Nephron (organoid): ENCODE results near the gene PRDX3.
A peak's percentile ranks its signal among the peaks of the same experiment; 100 is the strongest.

ENCODE experiments used
- H3K27ac Mint-ChIP-seq, 3 experiments: 2 replicates each; pipeline ENCODE4 v1.8.0; 2020; ENCODE audit warnings: mixed read lengths in 3 of 3, mild to moderate bottlenecking in 2 of 3, moderate library complexity in 1 of 3
- H3K27me3 Mint-ChIP-seq: 2 replicates; pipeline ENCODE4 v1.8.0; 2021; ENCODE audit warnings: low read depth, mild to moderate bottlenecking, moderate library complexity, mixed read lengths
- H3K36me3 Mint-ChIP-seq: 2 replicates; pipeline ENCODE4 v1.8.0; 2020; ENCODE audit warnings: low read depth, mixed read lengths
- H3K4me1 Mint-ChIP-seq: 2 replicates; pipeline ENCODE4 v1.8.0; 2020; ENCODE audit warnings: mixed read lengths
- H3K4me3 Mint-ChIP-seq, 3 experiments: 2 replicates each; pipeline ENCODE4 v1.8.0; 2020; ENCODE audit warnings: mild to moderate bottlenecking in 3 of 3, mixed read lengths in 3 of 3, moderate library complexity in 2 of 3
- H3K9me3 Mint-ChIP-seq: 2 replicates; pipeline ENCODE4 v1.8.0; 2020; ENCODE audit warnings: mixed read lengths
- CTCF ChIP-seq, 3 experiments: fragments of 200-600 bp; sonication (generic); IDR thresholded peaks; one replicate each; pipeline ENCODE4 v1.5.0; 2021; ENCODE audit warnings: antibody characterized with exemption in 3 of 3; ENCODE audit not compliant: unreplicated experiment in 3 of 3

The PRDX3 gene

GRCh38 chr10:119221666-119222065 lies 43.1 kb upstream of the PRDX3 start:
- no peak for TF ChIP-seq CTCF (IDR thresholded peaks at IDR 0.05; ENCODE audit: unreplicated experiment in 3 of 3)
- Mint-ChIP-seq H3K27me3 (peaks cover 7% of the 10 kb centered on the region), H3K4me3 (no peak overlapping the region), H3K36me3 (no peaks in the 10 kb centered on the region), H3K27ac (peak overlapping the region; percentile 17 to 71 (median 22)), H3K4me1 (peaks cover 41% of the 10 kb centered on the region), H3K9me3 (no peaks in the 10 kb centered on the region)

GRCh38 chr10:119221201-119221600 lies 42.6 kb upstream of the PRDX3 start:
- H3K4me3 Mint-ChIP-seq, result no peak overlapping the region
- H3K27ac Mint-ChIP-seq, result peak overlapping the region; percentile 8 to 61 (median 17)
- H3K4me1 Mint-ChIP-seq, result peaks cover 41% of the 10 kb centered on the region
- TF ChIP-seq CTCF (IDR thresholded peaks at IDR 0.05; ENCODE audit: unreplicated experiment in 3 of 3), result no peak
- H3K36me3 Mint-ChIP-seq, result no peaks in the 10 kb centered on the region
- peaks cover 7% of the 10 kb centered on the region for H3K27me3 Mint-ChIP-seq
- no peaks in the 10 kb centered on the region for H3K9me3 Mint-ChIP-seq

GRCh38 chr10:119219871-119220270 lies 41.3 kb upstream of the PRDX3 start:
- no peak overlapping the region for H3K27ac Mint-ChIP-seq
- no peaks in the 10 kb centered on the region for H3K36me3 Mint-ChIP-seq
- no peak overlapping the region for H3K4me3 Mint-ChIP-seq
- no peak for TF ChIP-seq CTCF (IDR thresholded peaks at IDR 0.05; ENCODE audit: unreplicated experiment in 3 of 3)
- peaks cover 7% of the 10 kb centered on the region for H3K27me3 Mint-ChIP-seq
- peaks cover 42% of the 10 kb centered on the region for H3K4me1 Mint-ChIP-seq
- H3K9me3 Mint-ChIP-seq, result no peaks in the 10 kb centered on the region

- peaks cover 7% of the 10 kb centered on the region for H3K27me3 Mint-ChIP-seq
- no peak for TF ChIP-seq CTCF (IDR thresholded peaks at IDR 0.05; ENCODE audit: unreplicated experiment in 3 of 3)
- no peaks in the 10 kb centered on the region for H3K9me3 Mint-ChIP-seq
- no peaks in the 10 kb centered on the region for H3K36me3 Mint-ChIP-seq
- H3K4me3 Mint-ChIP-seq, result no peak overlapping the region
- H3K4me1 Mint-ChIP-seq, result peaks cover 35% of the 10 kb centered on the region
- peak overlapping the region in 2 of 3 experiments; percentile 18 to 49 for H3K27ac Mint-ChIP-seq
Observed at GRCh38 chr10:119217991-119218490, 39.4 kb upstream of the PRDX3 start.

GRCh38 chr10:119217401-119217800 lies 38.8 kb upstream of the PRDX3 start:
- Mint-ChIP-seq H3K27me3 (peaks cover 7% of the 10 kb centered on the region), H3K9me3 (no peaks in the 10 kb centered on the region), H3K4me3 (no peak overlapping the region), H3K27ac (no peak overlapping the region), H3K36me3 (no peaks in the 10 kb centered on the region), H3K4me1 (peaks cover 30% of the 10 kb centered on the region)
- TF ChIP-seq CTCF (IDR thresholded peaks at IDR 0.05; ENCODE audit: unreplicated experiment in 3 of 3), result no peak

- H3K36me3 Mint-ChIP-seq, result no peaks in the 10 kb centered on the region
Observed at GRCh38 chr10:119216127-119216526, 37.5 kb upstream of the PRDX3 start.

More at GRCh38 chr10:119216127-119216526, 37.5 kb upstream of the PRDX3 start:
- no peak for TF ChIP-seq CTCF (IDR thresholded peaks at IDR 0.05; ENCODE audit: unreplicated experiment in 3 of 3)
- peaks cover 31% of the 10 kb centered on the region for H3K4me1 Mint-ChIP-seq
- peaks cover 7% of the 10 kb centered on the region for H3K27me3 Mint-ChIP-seq
- H3K4me3 Mint-ChIP-seq, result no peak overlapping the region
- peak overlapping the region in 2 of 3 experiments; percentile 9 to 49 for H3K27ac Mint-ChIP-seq
- H3K9me3 Mint-ChIP-seq, result no peaks in the 10 kb centered on the region
